SK-N-SH treated with all-trans-retinoic acid at 6 μM for 48 hours (cell line): ENCODE measurements around the gene HPS4.

Source experiments
- ARNTL ChIP-seq: fragments of 450-650 bp; formaldehyde crosslinking; IDR thresholded peaks from 2 replicates; pipeline ENCODE4 v1.5.0; 2020; ENCODE audit warnings: low read depth, mild to moderate bottlenecking, moderate library complexity, borderline replicate concordance
- TCF4 ChIP-seq: fragments of 250-450 bp; sonication (Bioruptor Pico); IDR thresholded peaks from 2 replicates; pipeline ENCODE4 v1.8.0; 2021; ENCODE audit warnings: mild to moderate bottlenecking, moderate library complexity, borderline replicate concordance
- ZFP3 ChIP-seq: fragments of 250-450 bp; sonication (Bioruptor Pico); IDR thresholded peaks from 2 replicates; pipeline ENCODE4 v1.5.0; 2020; ENCODE audit warnings: mild to moderate bottlenecking, moderate library complexity
- ZFP30 ChIP-seq: fragments of 450-650 bp; formaldehyde crosslinking; IDR thresholded peaks from 2 replicates; pipeline ENCODE4 v1.5.0; 2022; ENCODE audit warnings: mild to moderate bottlenecking, moderate library complexity
- ZNF8 ChIP-seq: fragments of 450-650 bp; formaldehyde crosslinking; IDR thresholded peaks from 2 replicates; pipeline ENCODE4 v1.5.0; 2020; ENCODE audit warnings: mild to moderate bottlenecking, moderate library complexity
- TF ChIP-seq, protein P1 (sequence below): fragments of 250-450 bp; sonication (Bioruptor Pico); IDR thresholded peaks from 2 replicates; pipeline ENCODE4 v1.5.0; 2020; ENCODE audit warnings: mild to moderate bottlenecking, moderate library complexity
- TF ChIP-seq, protein P2 (sequence below): fragments of 250-450 bp; sonication (Bioruptor Pico); IDR thresholded peaks from 2 replicates; pipeline ENCODE4 v1.8.0; 2020; ENCODE audit warnings: mild to moderate bottlenecking, moderate library complexity, borderline replicate concordance
- TF ChIP-seq, protein P3 (sequence below): fragments of 250-450 bp; sonication (Bioruptor Pico); IDR thresholded peaks from 2 replicates; pipeline ENCODE4 v1.5.1; 2020; ENCODE audit warnings: low read depth, mild to moderate bottlenecking, moderate library complexity

DNA sequence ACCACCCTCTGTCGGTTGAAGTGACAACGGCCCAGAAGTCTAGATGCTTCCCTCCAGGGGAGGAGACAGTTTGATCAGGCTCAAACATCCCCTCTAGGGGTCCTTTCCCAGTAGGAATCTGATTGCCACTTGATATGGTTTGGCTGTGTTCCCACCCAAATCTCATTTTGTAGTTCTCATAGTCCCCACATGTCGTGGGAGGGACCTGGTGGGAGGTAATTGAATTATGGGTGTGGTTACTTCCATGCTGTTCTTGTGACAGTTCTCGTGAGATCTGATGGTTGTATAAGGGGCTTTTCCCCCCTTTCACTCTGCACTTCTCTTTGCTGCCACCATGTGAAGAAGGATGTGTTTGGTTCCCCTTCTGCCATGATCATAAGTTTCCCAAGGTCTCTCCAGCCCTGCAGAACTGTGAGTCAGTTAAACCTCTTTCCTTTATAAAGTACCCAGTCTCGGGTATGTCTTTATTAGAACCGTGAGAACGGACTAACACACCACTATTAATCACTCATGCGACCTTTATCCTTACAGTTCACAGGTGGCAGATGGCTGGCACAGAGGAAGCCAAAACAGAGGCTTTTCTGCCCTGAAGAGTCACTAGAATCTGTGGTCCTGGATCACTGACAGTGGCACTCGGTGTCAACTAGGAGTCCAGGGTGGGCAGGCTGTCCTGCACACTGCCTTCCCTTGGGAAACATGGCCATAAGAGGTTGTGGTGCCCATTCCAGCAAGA lies 33.0 kb downstream of the HPS4 start:
- TF ChIP-seq, protein P1, sequence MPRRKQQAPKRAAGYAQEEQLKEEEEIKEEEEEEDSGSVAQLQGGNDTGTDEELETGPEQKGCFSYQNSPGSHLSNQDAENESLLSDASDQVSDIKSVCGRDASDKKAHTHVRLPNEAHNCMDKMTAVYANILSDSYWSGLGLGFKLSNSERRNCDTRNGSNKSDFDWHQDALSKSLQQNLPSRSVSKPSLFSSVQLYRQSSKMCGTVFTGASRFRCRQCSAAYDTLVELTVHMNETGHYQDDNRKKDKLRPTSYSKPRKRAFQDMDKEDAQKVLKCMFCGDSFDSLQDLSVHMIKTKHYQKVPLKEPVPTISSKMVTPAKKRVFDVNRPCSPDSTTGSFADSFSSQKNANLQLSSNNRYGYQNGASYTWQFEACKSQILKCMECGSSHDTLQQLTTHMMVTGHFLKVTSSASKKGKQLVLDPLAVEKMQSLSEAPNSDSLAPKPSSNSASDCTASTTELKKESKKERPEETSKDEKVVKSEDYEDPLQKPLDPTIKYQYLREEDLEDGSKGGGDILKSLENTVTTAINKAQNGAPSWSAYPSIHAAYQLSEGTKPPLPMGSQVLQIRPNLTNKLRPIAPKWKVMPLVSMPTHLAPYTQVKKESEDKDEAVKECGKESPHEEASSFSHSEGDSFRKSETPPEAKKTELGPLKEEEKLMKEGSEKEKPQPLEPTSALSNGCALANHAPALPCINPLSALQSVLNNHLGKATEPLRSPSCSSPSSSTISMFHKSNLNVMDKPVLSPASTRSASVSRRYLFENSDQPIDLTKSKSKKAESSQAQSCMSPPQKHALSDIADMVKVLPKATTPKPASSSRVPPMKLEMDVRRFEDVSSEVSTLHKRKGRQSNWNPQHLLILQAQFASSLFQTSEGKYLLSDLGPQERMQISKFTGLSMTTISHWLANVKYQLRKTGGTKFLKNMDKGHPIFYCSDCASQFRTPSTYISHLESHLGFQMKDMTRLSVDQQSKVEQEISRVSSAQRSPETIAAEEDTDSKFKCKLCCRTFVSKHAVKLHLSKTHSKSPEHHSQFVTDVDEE (CRISPR knock-in tag) = no peak
- TF ChIP-seq ZFP3 (CRISPR knock-in tag) (no peak), TCF4 (CRISPR knock-in tag) (no peak), ZFP30 (CRISPR knock-in tag) (no peak), ZNF8 (CRISPR knock-in tag) (no peak), ARNTL (CRISPR knock-in tag) (no peak)
- TF ChIP-seq, protein P2, sequence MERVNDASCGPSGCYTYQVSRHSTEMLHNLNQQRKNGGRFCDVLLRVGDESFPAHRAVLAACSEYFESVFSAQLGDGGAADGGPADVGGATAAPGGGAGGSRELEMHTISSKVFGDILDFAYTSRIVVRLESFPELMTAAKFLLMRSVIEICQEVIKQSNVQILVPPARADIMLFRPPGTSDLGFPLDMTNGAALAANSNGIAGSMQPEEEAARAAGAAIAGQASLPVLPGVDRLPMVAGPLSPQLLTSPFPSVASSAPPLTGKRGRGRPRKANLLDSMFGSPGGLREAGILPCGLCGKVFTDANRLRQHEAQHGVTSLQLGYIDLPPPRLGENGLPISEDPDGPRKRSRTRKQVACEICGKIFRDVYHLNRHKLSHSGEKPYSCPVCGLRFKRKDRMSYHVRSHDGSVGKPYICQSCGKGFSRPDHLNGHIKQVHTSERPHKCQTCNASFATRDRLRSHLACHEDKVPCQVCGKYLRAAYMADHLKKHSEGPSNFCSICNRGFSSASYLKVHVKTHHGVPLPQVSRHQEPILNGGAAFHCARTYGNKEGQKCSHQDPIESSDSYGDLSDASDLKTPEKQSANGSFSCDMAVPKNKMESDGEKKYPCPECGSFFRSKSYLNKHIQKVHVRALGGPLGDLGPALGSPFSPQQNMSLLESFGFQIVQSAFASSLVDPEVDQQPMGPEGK (CRISPR knock-in tag) = no peak
- TF ChIP-seq, protein P3, sequence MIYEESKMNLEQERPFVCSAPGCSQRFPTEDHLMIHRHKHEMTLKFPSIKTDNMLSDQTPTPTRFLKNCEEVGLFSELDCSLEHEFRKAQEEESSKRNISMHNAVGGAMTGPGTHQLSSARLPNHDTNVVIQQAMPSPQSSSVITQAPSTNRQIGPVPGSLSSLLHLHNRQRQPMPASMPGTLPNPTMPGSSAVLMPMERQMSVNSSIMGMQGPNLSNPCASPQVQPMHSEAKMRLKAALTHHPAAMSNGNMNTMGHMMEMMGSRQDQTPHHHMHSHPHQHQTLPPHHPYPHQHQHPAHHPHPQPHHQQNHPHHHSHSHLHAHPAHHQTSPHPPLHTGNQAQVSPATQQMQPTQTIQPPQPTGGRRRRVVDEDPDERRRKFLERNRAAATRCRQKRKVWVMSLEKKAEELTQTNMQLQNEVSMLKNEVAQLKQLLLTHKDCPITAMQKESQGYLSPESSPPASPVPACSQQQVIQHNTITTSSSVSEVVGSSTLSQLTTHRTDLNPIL (CRISPR knock-in tag) = no peak
